ENCODE data around the gene ZNF385A. TPM values are rescaled to one million over a fixed set of nuclear protein-coding genes. Genes with fewer than 3 reads are reported as not detected.

The ZNF385A gene
- total RNA-seq, 1 donor from 2014 or later: 28.3 TPM

DNA sequence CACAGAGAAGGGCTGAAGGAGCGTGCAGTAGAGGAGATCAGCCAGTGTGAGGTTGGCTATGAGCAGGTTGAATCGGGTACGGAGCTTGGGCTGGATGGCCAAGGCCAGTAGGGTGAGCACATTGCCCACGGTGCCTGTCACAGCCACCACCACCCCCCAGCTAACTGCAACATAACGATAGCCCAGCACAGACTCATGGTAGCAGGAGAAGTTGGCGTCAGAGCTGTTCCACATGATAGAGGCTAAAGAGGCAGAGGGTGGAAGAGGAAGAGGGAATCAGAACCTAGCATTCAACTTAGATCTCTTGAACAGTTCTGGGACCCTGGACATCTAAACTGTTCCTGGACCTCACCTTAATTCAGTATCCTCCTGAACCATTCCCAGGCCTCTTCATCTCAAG, 20.9 kb downstream of the ZNF385A start:
- DNase-seq (no peak), ATAC-seq (no peak)
- TF ChIP-seq, protein P1, sequence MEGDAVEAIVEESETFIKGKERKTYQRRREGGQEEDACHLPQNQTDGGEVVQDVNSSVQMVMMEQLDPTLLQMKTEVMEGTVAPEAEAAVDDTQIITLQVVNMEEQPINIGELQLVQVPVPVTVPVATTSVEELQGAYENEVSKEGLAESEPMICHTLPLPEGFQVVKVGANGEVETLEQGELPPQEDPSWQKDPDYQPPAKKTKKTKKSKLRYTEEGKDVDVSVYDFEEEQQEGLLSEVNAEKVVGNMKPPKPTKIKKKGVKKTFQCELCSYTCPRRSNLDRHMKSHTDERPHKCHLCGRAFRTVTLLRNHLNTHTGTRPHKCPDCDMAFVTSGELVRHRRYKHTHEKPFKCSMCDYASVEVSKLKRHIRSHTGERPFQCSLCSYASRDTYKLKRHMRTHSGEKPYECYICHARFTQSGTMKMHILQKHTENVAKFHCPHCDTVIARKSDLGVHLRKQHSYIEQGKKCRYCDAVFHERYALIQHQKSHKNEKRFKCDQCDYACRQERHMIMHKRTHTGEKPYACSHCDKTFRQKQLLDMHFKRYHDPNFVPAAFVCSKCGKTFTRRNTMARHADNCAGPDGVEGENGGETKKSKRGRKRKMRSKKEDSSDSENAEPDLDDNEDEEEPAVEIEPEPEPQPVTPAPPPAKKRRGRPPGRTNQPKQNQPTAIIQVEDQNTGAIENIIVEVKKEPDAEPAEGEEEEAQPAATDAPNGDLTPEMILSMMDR (IDR thresholded peaks at IDR 0.05): no peak
- no peak overlapping the region for H3K4me3 ChIP-seq
- H3K27me3 ChIP-seq (ENCODE audit: low read depth): no peaks in the 10 kb centered on the region
- H3K4me1 ChIP-seq: peaks cover 18% of the 10 kb centered on the region
- intact Hi-C loops (cut with DNase I): no loop called here
- no peak overlapping the region for H3K27ac ChIP-seq
- no peaks in the 10 kb centered on the region for H3K9me3 ChIP-seq
- no peaks in the 10 kb centered on the region for H3K36me3 ChIP-seq

DNA sequence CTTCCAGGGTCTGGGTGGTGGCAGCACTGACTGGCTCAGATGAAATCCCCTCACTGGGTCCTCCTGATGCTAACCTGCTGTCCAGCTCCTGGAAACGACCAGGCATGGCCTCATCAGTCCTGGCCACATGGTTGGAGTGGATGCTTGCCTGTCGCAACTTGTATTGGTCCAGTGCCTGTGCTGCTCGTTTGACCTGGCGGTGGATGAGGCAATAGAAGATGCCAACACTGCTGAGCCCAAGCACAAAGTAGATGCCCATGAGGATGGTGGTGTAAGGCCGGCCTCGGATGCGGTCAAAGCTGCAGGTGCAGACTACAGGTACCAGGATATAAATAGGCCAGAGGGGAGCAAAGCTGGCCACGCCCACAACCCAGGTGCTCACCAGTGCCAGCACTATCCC, 21.5 kb downstream of the ZNF385A start:
- Histone ChIP-seq H3K27me3 (ENCODE audit: low read depth) (no peaks in the 10 kb centered on the region), H3K4me1 (peaks cover 18% of the 10 kb centered on the region), H3K9me3 (no peaks in the 10 kb centered on the region), H3K27ac (no peak overlapping the region), H3K36me3 (no peaks in the 10 kb centered on the region), H3K4me3 (no peak overlapping the region)
- TF ChIP-seq, protein P1 (IDR thresholded peaks at IDR 0.05): no peak
- intact Hi-C loops (cut with DNase I): no loop called here
- ATAC-seq (no peak), DNase-seq (no peak)

DNA sequence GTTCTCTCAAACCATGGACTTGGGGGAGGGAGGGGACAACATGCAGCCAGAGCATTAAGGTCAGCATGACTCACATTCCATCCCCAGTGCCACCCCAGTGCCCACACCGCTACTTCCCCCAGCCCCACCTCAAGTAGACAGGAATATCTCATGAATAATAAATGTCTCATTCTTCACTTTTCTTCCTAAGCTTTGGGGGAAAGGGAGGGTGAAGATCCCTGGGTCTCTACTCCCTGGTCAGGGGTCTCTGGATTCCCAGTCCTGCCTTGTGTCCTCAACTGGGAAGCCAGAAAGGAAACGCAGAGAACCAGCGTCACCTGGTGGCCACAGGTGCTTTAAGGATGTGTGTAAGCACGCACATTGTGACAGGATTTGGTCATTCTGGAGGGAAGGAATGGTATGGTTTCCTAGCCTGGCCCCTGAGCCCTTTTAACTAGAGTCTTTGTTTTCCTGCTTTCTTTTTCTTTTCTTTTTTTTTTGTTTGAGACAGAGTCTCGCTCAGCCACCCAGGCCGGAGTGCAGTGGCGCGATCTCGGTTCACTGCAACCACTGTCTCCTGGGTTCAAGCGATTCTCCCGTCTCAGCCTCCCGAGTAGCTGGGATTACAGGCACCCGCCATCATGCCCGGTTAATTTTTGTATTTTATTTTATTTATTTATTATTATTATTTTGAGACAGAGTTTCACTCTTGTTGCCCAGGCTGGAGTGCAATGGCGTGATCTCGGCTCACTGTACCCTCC, 23.6 kb downstream of the ZNF385A start:
- no peaks in the 10 kb centered on the region for H3K36me3 ChIP-seq
- peaks cover 30% of the 10 kb centered on the region for H3K4me1 ChIP-seq
- ATAC-seq: peak in 1 of 2 donors; percentile 42
- TF ChIP-seq, protein P1 (IDR thresholded peaks at IDR 0.05): peak; percentile 73
- H3K4me3 ChIP-seq: no peak overlapping the region
- DNase-seq: peak; percentile 85
- no peak overlapping the region for H3K27ac ChIP-seq
- no peaks in the 10 kb centered on the region for H3K27me3 ChIP-seq (ENCODE audit: low read depth)
- no peaks in the 10 kb centered on the region for H3K9me3 ChIP-seq
- intact Hi-C loops (cut with DNase I): no loop called here

DNA sequence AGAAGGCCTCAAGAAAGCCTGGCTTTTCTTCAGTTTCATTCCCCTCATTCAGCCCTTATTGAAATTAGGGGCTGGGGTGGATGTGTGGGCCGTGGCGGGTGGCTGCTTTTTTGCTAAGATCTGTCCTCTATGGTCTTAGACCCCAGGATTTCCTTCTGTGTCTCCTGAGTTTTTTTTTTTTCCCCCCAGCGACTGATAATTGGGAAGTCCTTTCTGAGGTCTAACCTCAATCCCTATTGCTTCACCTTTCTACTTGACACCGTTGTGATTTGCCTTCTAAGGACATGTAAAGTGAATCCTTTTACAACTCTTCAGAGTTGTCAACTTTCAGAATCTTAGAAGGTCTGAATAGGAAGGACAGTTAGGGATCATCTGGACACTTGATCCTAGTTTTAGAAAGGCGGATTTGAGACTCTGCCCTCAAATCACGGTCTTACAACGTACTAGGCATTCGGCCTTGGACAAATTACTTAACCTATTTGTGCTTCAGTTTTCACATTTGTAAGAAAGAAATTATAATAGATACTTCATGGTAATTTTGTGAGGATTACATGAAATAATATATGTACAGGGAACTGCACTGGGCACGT, 24.7 kb downstream of the ZNF385A start:
- Histone ChIP-seq H3K9me3 (no peaks in the 10 kb centered on the region), H3K4me3 (peak overlapping the region; percentile 64), H3K4me1 (peaks cover 31% of the 10 kb centered on the region), H3K27ac (peak overlapping the region; percentile 84), H3K27me3 (ENCODE audit: low read depth) (no peaks in the 10 kb centered on the region), H3K36me3 (no peaks in the 10 kb centered on the region)
- TF ChIP-seq, protein P1 (IDR thresholded peaks at IDR 0.05): no peak
- no peak for ATAC-seq
- DNase-seq: no peak
- intact Hi-C loops (cut with DNase I): no loop called here

DNA sequence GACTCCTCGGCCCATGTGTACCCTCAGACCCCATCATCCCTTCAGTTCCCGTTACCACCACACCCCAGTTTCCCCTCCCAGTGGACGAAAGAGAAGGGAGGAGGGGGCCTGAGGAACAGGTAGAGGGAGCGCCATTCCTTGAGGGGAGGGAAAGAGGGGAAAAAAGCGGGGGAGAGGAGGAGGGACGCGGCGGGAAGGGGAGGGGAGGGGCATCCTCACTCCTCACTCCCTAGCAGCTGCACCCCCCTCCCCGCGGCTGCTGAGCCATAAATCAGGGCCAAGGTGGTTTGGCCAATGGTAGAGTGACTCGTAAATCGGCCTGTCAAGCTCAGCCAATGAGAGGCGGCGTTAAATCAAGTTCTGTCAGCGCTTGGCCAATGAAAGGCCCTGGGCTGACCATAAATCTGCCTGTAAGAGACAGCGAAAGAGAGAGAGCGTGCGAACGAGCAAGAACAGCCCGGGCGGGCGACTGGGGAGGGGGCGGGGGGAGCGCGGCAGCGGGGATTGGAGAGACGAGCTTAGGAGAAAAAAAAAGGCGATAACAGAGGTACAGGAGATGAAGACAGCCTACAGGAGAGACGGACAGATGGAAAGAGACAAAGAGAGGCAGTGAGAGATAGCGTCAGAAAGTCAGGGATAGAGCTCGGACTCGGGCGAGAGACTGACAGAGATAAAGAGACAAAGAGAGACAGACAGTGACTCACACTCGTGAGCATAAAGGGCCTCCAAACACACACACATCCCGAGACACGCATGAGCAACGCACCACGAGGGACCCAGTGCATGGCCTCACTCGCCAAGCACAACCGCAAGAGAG, 25.4 kb downstream of the ZNF385A start:
- Histone ChIP-seq H3K4me1 (peaks cover 31% of the 10 kb centered on the region), H3K27ac (peak overlapping the region; percentile 84), H3K4me3 (peak overlapping the region; percentile 64), H3K36me3 (no peaks in the 10 kb centered on the region), H3K9me3 (no peaks in the 10 kb centered on the region), H3K27me3 (ENCODE audit: low read depth) (no peaks in the 10 kb centered on the region)
- TF ChIP-seq, protein P1 (IDR thresholded peaks at IDR 0.05): no peak
- intact Hi-C loops (cut with DNase I): no loop called here
- DNase-seq: peak; percentile 95
- ATAC-seq: peak; percentile 96 to 97
